ENCODE measurements around the gene ELMOD1.

- TF ChIP-seq JUN (IDR thresholded peaks at IDR 0.05; ENCODE audit: borderline replicate concordance, insufficient read depth, insufficient read length, low read depth) (no peak), CTCF (IDR thresholded peaks at IDR 0.05; ENCODE audit: extremely low read depth in 1 of 2, insufficient read depth in 1 of 2, low read depth in 1 of 2, low read length in 2 of 2) (no peak), EZH2 (IDR thresholded peaks at IDR 0.05; ENCODE audit: borderline replicate concordance, low read depth, low read length, severe bottlenecking) (no peak), POLR2A (IDR thresholded peaks at IDR 0.05; ENCODE audit: low read depth, low read length) (no peak), MAX (IDR thresholded peaks at IDR 0.05; ENCODE audit: insufficient read depth, insufficient read length) (no peak)
These were observed 43.0 kb upstream of the ELMOD1 start for GRCh38 chr11:107547961-107548360.

Data from endothelial cell of umbilical vein (primary cell).